Measurements from ENCODE around the gene KCNMA1. TPM values are rescaled to one million over a fixed set of nuclear protein-coding genes. Genes with fewer than 3 reads are reported as not detected.

The KCNMA1 gene
- total RNA-seq, 2 donors from 2014 or later = 29.1 to 37.9 TPM

GRCh38 chr10:77408259-77408658 is 229.3 kb downstream of the KCNMA1 start:
- H3K36me3 ChIP-seq = no peaks in the 10 kb centered on the region
- no peak overlapping the region for H3K27ac ChIP-seq
- H3K27me3 ChIP-seq (replicated peaks; ENCODE audit: insufficient read depth) = no peaks in the 10 kb centered on the region
- 90% methylated on average over 8 of the region's 8 CpGs for WGBS
- intact Hi-C loops (cut with DNase I) = no loop called here
- no peak overlapping the region for H3K4me3 ChIP-seq
- no peaks in the 10 kb centered on the region for H3K9me3 ChIP-seq
- no peak for DNase-seq (ENCODE audit: low spot score)
- TF ChIP-seq POLR2A (IDR thresholded peaks at IDR 0.05) (no peak), CTCF (IDR thresholded peaks at IDR 0.05) (no peak), POLR2AphosphoS5 (IDR thresholded peaks at IDR 0.05) (no peak)
- H3K4me1 ChIP-seq (replicated peaks) = no peaks in the 10 kb centered on the region

DNA sequence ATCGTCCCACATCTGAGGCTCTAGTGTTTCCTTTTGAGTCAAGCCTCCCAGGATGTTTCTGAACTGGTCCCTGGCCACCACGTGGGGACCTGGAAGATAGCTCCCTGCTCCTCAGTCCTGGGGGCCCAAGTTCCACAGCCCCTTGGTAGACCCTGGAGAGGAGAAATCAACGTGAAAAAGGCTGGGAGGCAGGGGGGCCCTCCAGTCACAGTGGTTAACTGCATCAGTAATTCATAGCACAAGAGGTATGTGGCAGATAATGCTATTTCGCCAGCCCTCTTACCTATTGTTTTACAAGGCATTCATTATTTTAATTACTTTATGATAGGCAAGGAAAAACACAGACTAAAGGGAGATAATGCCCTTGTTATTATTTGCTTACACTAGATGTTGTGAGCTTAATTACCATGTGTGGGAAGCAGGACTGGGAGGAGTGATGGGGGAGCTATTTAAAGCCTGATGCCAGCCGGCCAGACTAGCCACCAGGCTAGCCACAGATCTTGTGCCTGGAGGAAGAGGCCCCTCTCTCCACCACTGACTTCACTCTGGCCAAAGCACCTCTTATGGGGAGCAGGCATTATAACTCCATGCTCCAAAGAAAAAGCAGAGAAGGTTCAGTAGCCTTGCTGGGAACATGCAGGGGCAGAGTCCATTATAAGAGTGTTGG is 230.7 kb downstream of the KCNMA1 start:
- WGBS = 66% methylated on average over 5 of the region's 5 CpGs
- Histone ChIP-seq H3K27ac (no peak overlapping the region), H3K9me3 (no peaks in the 10 kb centered on the region), H3K4me3 (no peak overlapping the region), H3K27me3 (replicated peaks; ENCODE audit: insufficient read depth) (no peaks in the 10 kb centered on the region), H3K36me3 (no peaks in the 10 kb centered on the region), H3K4me1 (replicated peaks) (no peaks in the 10 kb centered on the region)
- intact Hi-C loops (cut with DNase I) = no loop called here
- DNase-seq (ENCODE audit: low spot score) = no peak
- TF ChIP-seq CTCF (IDR thresholded peaks at IDR 0.05) = no peak
- no peak for TF ChIP-seq POLR2A (IDR thresholded peaks at IDR 0.05)
- no peak for TF ChIP-seq POLR2AphosphoS5 (IDR thresholded peaks at IDR 0.05)

GRCh38 chr10:77405771-77406241 is 231.8 kb downstream of the KCNMA1 start:
- H3K4me3 ChIP-seq = no peak overlapping the region
- H3K4me1 ChIP-seq (replicated peaks) = no peaks in the 10 kb centered on the region
- peak; percentile 79 for TF ChIP-seq POLR2AphosphoS5 (IDR thresholded peaks at IDR 0.05)
- TF ChIP-seq POLR2A (IDR thresholded peaks at IDR 0.05) = no peak
- peak; percentile 76 for DNase-seq (ENCODE audit: low spot score)
- intact Hi-C loops (cut with DNase I) = no loop called here
- no peaks in the 10 kb centered on the region for H3K27me3 ChIP-seq (replicated peaks; ENCODE audit: insufficient read depth)
- H3K27ac ChIP-seq = no peak overlapping the region
- WGBS = 5% methylated on average over 5 of the region's 5 CpGs
- no peaks in the 10 kb centered on the region for H3K36me3 ChIP-seq
- H3K9me3 ChIP-seq = no peaks in the 10 kb centered on the region

DNA sequence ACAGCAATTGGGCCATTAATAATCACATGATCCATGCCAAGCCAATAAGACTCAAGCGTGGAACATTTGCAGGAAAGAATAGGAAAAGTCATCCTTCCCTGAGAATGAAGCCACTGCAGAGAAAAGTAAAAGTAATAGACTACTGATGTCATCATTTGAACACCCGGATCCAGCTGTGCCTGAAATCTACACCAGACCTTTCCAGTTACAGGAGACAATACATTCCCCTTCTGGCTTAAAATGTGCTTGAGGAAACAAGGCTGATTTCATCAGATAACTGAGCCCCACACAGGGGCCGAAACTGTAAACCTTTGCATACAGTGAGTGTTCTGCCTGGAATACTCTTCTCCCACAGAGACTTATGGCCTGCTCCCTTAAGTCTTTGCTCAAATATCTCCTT is 232.8 kb downstream of the KCNMA1 start:
- intact Hi-C loops (cut with DNase I) = no loop called here
- Histone ChIP-seq H3K36me3 (no peaks in the 10 kb centered on the region), H3K4me1 (replicated peaks) (no peaks in the 10 kb centered on the region), H3K27me3 (replicated peaks; ENCODE audit: insufficient read depth) (no peaks in the 10 kb centered on the region), H3K27ac (no peak overlapping the region), H3K4me3 (no peak overlapping the region), H3K9me3 (no peaks in the 10 kb centered on the region)
- TF ChIP-seq POLR2A (IDR thresholded peaks at IDR 0.05) (no peak), POLR2AphosphoS5 (IDR thresholded peaks at IDR 0.05) (no peak), CTCF (IDR thresholded peaks at IDR 0.05) (no peak)
- WGBS = 63% methylated on average over 3 of the region's 3 CpGs
- DNase-seq (ENCODE audit: low spot score) = no peak

GRCh38 chr10:77403761-77404160 is 233.8 kb downstream of the KCNMA1 start:
- intact Hi-C loops (cut with DNase I) = no loop called here
- no peak overlapping the region for H3K27ac ChIP-seq
- H3K4me3 ChIP-seq = no peak overlapping the region
- no peaks in the 10 kb centered on the region for H3K27me3 ChIP-seq (replicated peaks; ENCODE audit: insufficient read depth)
- DNase-seq (ENCODE audit: low spot score) = no peak
- no peaks in the 10 kb centered on the region for H3K36me3 ChIP-seq
- WGBS = 84% methylated on average over 8 of the region's 8 CpGs
- H3K9me3 ChIP-seq = no peaks in the 10 kb centered on the region
- TF ChIP-seq POLR2AphosphoS5 (IDR thresholded peaks at IDR 0.05) (no peak), CTCF (IDR thresholded peaks at IDR 0.05) (no peak), POLR2A (IDR thresholded peaks at IDR 0.05) (no peak)
- H3K4me1 ChIP-seq (replicated peaks) = no peaks in the 10 kb centered on the region
